CD4-positive, alpha-beta T cell treated with Interleukin-21 for 1 hour (primary cell): Measurements from ENCODE around the gene RBM15B.
A peak's percentile ranks its signal among the peaks of the same experiment; 100 is the strongest.
"Not testable (repeated sequence)": the region's sequence is repeated elsewhere in the genome, so short reads cannot be mapped to it uniquely, and the experiment has no call there.

Experiments
- DNase-seq: peaks from one replicate; pipeline ENCODE4 v3.0.0-alpha.2; 2020

The RBM15B gene, protein sequence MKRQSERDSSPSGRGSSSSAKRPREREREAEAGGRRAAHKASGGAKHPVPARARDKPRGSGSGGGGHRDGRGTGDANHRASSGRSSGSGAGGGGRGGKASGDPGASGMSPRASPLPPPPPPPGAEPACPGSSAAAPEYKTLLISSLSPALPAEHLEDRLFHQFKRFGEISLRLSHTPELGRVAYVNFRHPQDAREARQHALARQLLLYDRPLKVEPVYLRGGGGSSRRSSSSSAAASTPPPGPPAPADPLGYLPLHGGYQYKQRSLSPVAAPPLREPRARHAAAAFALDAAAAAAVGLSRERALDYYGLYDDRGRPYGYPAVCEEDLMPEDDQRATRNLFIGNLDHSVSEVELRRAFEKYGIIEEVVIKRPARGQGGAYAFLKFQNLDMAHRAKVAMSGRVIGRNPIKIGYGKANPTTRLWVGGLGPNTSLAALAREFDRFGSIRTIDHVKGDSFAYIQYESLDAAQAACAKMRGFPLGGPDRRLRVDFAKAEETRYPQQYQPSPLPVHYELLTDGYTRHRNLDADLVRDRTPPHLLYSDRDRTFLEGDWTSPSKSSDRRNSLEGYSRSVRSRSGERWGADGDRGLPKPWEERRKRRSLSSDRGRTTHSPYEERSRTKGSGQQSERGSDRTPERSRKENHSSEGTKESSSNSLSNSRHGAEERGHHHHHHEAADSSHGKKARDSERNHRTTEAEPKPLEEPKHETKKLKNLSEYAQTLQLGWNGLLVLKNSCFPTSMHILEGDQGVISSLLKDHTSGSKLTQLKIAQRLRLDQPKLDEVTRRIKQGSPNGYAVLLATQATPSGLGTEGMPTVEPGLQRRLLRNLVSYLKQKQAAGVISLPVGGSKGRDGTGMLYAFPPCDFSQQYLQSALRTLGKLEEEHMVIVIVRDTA

DNA sequence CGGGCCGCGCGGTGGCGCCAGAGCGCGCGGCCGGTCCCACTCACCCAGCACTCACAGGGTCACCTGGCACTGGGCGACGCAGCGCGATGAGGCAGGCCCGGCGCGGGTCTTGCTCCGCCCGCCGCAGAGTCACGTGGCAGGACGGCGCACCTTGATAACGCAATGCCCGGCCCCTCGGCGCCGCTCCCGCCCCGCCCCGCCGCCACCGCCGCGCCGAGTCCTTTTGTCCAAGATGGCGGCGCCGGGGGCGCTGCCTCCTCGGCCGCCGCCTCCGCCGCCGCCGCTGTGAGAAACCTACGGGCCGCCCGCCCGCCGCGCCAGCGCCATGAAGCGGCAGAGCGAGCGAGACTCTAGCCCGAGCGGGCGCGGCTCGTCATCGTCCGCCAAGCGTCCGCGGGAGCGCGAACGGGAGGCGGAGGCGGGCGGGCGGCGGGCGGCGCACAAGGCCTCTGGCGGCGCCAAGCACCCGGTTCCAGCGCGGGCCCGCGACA, at the start of gene RBM15B:
Gene RBM15B, plus strand, starts transcription at position 211 of the 491 bp plus-strand sequence. Its CDS starts 115 bp downstream, at position 326.
- DNase-seq = peak; percentile 98

- no peak for DNase-seq
Observed at GRCh38 chr3:51343918-51344687, 47.0 kb upstream of the RBM15B start.

DNA sequence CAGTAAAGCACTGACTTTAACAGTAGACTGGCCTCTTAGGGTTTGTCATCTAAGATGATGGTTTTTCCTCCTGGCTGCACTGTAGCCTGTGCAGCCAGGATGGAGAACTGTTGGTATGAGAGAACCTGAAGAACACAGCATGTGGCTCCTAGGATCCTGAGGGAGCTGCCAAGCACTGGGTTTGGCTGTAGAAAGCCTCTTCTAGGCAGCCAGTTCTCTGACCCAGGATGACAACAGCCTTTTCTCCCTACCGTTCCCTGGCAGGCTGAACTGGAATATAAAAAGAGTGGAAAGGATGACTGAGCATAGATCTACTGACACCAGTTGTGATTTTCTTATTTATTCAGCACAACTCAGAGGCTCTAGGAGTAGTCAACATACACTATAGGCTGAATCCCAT, 40.3 kb upstream of the RBM15B start:
- DNase-seq = no peak

DNA sequence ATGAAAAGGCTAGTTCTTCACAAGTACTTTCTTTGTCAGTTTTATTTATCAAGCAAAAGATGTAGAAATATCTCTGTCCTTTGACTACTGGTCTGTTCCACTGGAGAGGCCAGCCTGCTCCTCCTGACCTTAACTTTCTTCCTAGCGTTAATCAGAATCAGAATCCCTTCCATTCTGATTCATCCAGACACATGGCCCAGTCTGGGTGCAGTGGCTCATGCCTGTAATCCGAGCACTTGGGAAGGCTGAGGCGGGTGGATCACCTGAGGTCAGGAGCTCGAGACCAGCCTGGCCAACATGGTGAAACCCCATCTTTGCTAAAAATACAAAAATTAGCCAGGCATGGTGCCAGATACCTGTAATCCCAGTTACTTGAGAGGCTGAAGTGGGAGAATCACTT, 38.0 kb upstream of the RBM15B start:
- no peak for DNase-seq

DNA sequence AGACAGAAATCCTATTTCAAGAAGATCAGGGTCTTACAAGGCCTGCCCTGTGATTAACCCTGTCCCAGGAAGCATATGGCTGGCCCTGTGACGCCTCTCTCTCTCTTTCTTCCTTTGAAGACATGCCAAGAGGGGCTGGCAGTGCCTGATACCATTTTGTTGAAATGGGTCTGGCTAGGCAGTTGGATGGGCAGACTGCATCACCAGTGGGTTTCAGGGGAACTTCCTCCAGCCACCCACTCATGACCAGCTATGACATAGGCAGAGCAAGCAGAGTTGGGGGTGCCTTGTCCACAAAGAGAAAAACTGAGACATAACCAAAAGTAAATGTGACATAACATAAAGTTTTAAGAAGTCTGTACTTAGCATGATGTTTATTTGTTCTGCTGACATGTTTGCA, 37.4 kb upstream of the RBM15B start:
- DNase-seq = no peak

- DNase-seq = no peak
Observed at GRCh38 chr3:51354172-51354571, 36.9 kb upstream of the RBM15B start.

GRCh38 chr3:51354731-51355615, 36.1 kb upstream of the RBM15B start:
- no peak for DNase-seq

DNA sequence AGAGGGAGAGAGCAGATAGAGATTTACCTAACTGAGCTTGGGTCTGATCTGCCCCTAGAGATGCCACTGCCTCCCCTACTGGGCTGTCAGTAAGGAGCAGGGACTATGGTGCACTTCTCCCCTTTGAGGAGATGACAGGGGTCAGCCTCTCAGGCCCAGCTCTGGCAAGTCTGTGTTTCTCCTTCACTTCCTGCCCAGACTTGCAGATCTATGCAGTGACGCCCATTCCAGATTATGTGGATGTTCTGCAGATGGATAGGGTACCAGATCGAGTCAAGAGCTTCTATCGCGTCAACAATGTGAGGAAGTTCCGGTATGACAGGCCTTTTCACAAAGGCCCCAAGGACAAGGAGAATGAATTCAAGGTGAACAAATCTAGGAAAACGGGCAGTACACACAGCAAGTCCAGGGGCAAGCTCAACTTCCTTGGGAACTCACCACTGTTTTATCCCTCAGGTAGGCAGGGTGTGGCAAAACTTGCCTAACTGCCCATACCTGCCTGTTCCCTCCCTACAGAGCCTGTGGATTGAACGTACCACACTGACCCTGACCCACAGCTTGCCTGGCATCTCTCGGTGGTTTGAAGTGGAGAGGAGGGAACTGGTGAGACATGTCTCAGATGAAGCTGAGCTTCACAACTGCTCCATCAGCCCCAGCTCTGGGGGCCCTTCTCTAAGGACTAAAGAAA, 35.0 kb upstream of the RBM15B start:
- no peak for DNase-seq

DNA sequence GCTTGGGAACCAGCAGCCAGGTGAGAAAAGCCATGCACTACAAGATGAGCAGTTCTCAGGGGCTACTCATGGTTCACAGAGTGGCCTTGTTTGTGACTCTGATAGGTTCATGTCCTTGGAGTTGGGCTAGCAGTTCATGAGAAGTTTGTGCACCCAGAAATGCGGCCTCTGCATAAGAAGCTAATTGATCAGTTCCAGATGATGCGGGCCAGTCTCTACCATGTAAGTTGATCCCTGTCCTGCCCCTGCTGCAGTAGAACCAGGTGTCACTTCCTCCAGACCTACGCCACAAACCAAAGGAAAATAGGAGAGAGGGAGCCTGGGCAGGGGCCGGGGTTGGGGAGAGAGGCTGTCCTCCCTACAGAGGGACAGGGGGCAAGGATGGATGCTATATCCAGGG, 33.2 kb upstream of the RBM15B start:
- no peak for DNase-seq

- DNase-seq = no peak
Observed at GRCh38 chr3:51358981-51359380, 32.1 kb upstream of the RBM15B start.

DNA sequence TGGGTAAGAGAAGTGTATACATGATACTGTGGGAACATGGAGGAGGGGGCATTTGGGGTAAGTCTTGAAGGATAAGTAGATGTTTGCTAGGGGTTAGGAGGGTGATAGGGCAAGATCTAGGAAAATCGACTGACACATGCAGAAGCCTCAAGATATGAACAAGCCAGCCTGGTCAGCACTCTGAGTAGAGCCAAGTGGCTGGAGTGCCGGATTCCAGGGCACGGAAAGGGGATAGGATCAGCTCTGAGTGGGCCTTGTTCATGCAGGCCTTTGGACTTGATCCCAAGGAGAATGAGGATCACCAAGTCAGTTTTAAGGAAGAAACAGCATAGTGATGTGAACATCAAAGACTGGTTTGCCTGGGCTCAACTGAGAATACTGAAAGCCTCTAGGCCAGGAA, 30.3 kb upstream of the RBM15B start:
- no peak for DNase-seq

DNA sequence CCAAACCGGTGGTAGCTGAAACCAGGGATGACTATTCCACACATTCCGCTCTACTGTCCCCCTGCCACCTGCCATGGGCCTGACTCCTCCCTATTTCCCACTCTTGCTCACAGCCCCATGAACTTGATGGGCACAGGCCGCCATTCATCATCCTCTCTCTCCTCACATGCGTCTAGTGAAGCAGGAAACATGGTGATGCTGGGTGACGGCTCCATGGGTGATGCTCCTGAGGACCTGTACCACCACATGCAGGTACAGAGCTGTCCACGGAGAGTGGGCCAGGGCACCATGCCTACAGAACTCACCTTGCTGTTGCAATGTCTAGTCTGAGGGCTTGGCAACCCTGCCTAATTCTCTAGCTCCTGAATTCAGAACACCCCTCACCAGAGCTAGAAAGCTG, 29.3 kb upstream of the RBM15B start:
- no peak for DNase-seq

- DNase-seq = no peak
Observed at GRCh38 chr3:51362476-51362875, 28.6 kb upstream of the RBM15B start.

DNA sequence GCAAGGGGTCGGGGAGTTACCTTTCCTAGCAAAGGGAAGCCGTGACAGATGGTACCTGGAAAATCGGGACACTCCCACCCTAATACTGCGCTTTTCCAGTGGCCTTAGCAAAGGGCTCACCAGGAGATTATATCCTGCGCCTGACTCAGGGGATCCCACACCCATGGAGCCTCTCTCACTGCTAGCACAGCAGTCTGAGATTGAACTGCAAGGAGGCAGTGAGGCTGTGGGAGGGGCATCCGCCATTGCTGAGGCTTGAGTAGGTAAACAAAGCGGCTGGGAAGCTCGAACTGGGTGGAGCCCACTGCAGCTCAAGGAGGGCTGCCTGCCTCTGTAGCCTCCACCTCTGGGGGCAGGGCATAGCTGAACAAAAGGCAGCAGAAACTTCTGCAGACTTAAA, 22.8 kb upstream of the RBM15B start:
- not testable (repeated sequence) for DNase-seq

GRCh38 chr3:51371943-51372557, 19.0 kb upstream of the RBM15B start:
- peak; percentile 74 for DNase-seq

GRCh38 chr3:51373658-51374421, 17.2 kb upstream of the RBM15B start:
- no peak for DNase-seq

- DNase-seq = no peak
Observed at GRCh38 chr3:51374456-51374855, 16.6 kb upstream of the RBM15B start.

- no peak for DNase-seq
Observed at GRCh38 chr3:51375136-51375535, 15.9 kb upstream of the RBM15B start.

DNA sequence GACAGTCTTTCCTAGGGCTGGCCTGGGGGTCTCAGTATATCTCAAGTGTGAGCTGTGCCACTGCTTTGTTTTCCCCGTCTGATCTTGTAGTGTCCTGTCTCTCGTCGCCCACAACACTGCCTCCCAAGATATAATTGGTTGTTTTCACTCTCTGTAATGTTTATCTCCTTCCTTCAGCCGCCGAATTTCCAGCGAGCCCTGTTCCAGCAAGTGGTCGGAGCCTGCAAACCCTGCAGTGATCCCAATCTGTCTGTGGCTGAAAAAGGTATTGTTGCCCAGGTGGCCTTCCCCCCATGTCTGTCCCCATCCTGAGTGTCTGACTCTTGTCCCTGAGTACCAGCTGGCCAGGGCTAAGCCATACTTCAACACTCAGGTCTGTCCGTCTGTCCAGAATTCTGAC, 15.5 kb upstream of the RBM15B start:
- DNase-seq = no peak

DNA sequence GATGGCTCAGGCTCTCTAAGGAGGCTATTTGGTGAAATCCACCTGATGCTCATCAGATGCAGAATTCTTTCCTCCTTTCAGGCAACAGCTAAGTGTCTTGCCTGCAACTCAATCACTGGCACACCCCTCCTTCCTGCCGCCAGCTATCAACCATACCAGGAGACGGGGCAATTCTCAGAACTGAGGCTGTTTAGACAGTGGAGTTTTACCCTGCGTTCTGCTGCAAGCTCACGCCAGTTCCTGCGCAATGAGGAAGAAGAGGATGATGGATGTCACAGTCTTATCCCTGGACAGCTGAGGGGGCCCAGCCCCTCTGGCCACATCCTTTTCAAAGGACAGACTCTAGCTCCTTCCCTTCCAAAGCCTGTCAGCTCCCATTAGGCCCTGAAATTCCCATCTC, 13.0 kb upstream of the RBM15B start:
- DNase-seq = no peak
